IMR-90 (cell line): ENCODE data around the gene NDRG2. TPM values are rescaled to one million over a fixed set of nuclear protein-coding genes. Genes with fewer than 3 reads are reported as not detected.
"Not testable (repeated sequence)": the region's sequence is repeated elsewhere in the genome, so short reads cannot be mapped to it uniquely, and the experiment has no call there.

Experiments
- ATAC-seq: fragments of 200-7000 bp; cut with Tn5 transposase; 2 replicates; pipeline ENCODE4 v1.9.1; 2020; ENCODE audit warnings: low read depth, mild to moderate bottlenecking, moderate library complexity
- BruUV-seq: library from RNA; stranded (reverse); fragments of 400-500 nt; replicated peaks from 2 replicates; lab custom pipeline; 2021; lab: Mats Ljungman, UMichigan
- CTCF ChIA-PET: fragments of 300-600 bp; formaldehyde crosslinking; extraction: SDS; loops from one replicate; lab custom pipeline; 2021; ENCODE audit warnings: antibody characterized with exemption; lab: Yijun Ruan, JAX
- POLR2A ChIA-PET: fragments of 300-600 bp; sonication (Branson Sonifier 250); formaldehyde crosslinking; loops from one replicate; lab custom pipeline; 2022; ENCODE audit warnings: antibody characterized with exemption; ENCODE audit not compliant: unreplicated experiment; lab: Charles Lee
- DNase-seq: peaks from one replicate; pipeline ENCODE4 v3.0.0; 2013
- H2AFZ ChIP-seq: replicated peaks from 2 replicates; pipeline ENCODE3; 2013; ENCODE audit warnings: low read length, mild to moderate bottlenecking; ENCODE audit not compliant: poor library complexity
- H2AK5ac ChIP-seq: 2 replicates; pipeline ENCODE4 v1.6.1; 2013; ENCODE audit warnings: low read depth, low read length, inconsistent platforms
- H2AK9ac ChIP-seq: replicated peaks from 2 replicates; pipeline ENCODE3; 2013; ENCODE audit warnings: mild to moderate bottlenecking, low read depth, low read length, moderate library complexity; ENCODE audit not compliant: poor library complexity
- H2BK120ac ChIP-seq: 2 replicates; pipeline ENCODE4 v1.6.1; 2013; ENCODE audit warnings: low read depth, low read length, inconsistent platforms
- H2BK15ac ChIP-seq: 3 replicates; pipeline ENCODE4 v1.6.1; 2013; ENCODE audit warnings: low read depth, low read length, inconsistent platforms
- H2BK20ac ChIP-seq: 2 replicates; pipeline ENCODE4 v1.6.1; 2013; ENCODE audit warnings: low read depth, mild to moderate bottlenecking, inconsistent platforms, low read length, moderate library complexity
- H2BK5ac ChIP-seq: 2 replicates; pipeline ENCODE4 v1.6.1; 2013; ENCODE audit warnings: mild to moderate bottlenecking, low read depth, low read length, inconsistent platforms; ENCODE audit not compliant: poor library complexity, severe bottlenecking
- H3K14ac ChIP-seq: replicated peaks from 2 replicates; pipeline ENCODE4 v1.6.1; 2013; ENCODE audit warnings: low read depth, low read length, inconsistent platforms
- H3K18ac ChIP-seq: 2 replicates; pipeline ENCODE4 v1.6.1; 2013; ENCODE audit warnings: low read depth, low read length, control low read depth
- H3K23ac ChIP-seq: 2 replicates; pipeline ENCODE4 v1.6.1; 2013; ENCODE audit warnings: low read depth, low read length, inconsistent platforms
- H3K27ac ChIP-seq: 2 replicates; pipeline ENCODE4 v1.5.1; 2013; ENCODE audit warnings: mild to moderate bottlenecking, control low read depth, low read length; ENCODE audit not compliant: insufficient read depth
- H3K27me3 ChIP-seq: 2 replicates; pipeline ENCODE4 v1.6.1; 2013; ENCODE audit warnings: low read length; ENCODE audit not compliant: control insufficient read depth, insufficient read depth
- H3K36me3 ChIP-seq: 2 replicates; pipeline ENCODE4 v1.6.1; 2013; ENCODE audit warnings: low read length, mixed read lengths; ENCODE audit not compliant: control insufficient read depth, insufficient read depth
- H3K4ac ChIP-seq: 2 replicates; pipeline ENCODE4 v1.6.1; 2013; ENCODE audit warnings: low read depth, low read length, inconsistent platforms
- H3K4me1 ChIP-seq: 2 replicates; pipeline ENCODE4 v1.6.1; 2013; ENCODE audit warnings: low read length, mixed read lengths; ENCODE audit not compliant: control insufficient read depth, insufficient read depth
- H3K4me2 ChIP-seq: 2 replicates; pipeline ENCODE4 v1.6.1; 2013; ENCODE audit warnings: low read depth, mild to moderate bottlenecking, control low read depth, low read length, moderate library complexity
- H3K4me3 ChIP-seq: 2 replicates; pipeline ENCODE4 v1.5.1; 2013; ENCODE audit warnings: low read depth, mild to moderate bottlenecking, control low read depth, low read length, moderate library complexity; ENCODE audit not compliant: insufficient read depth
- H3K56ac ChIP-seq: 2 replicates; pipeline ENCODE4 v1.6.1; 2013; ENCODE audit warnings: low read length, inconsistent platforms; ENCODE audit not compliant: insufficient read depth; ENCODE audit errors: extremely low read depth
- H3K79me1 ChIP-seq, 2 experiments: 2 replicates each; pipeline ENCODE4 v1.6.1; 2013; ENCODE audit warnings: low read length in 2 of 2, inconsistent platforms in 1 of 2, low read depth in 1 of 2
- H3K9ac ChIP-seq: 2 replicates; pipeline ENCODE4 v1.6.1; 2013; ENCODE audit warnings: low read depth, low read length, control low read depth
- H3K9me1 ChIP-seq: 2 replicates; pipeline ENCODE4 v1.6.1; 2013; ENCODE audit warnings: low read length, inconsistent platforms; ENCODE audit not compliant: insufficient read depth
- H3K9me3 ChIP-seq: 2 replicates; pipeline ENCODE4 v1.6.1; 2013; ENCODE audit warnings: low read length; ENCODE audit not compliant: control insufficient read depth, insufficient read depth
- H4K20me1 ChIP-seq: 2 replicates; pipeline ENCODE4 v1.6.1; 2013; ENCODE audit warnings: low read length, inconsistent platforms; ENCODE audit not compliant: insufficient read depth
- H4K5ac ChIP-seq: 2 replicates; pipeline ENCODE4 v1.6.1; 2013; ENCODE audit warnings: mild to moderate bottlenecking, low read depth, low read length, control low read depth
- H4K8ac ChIP-seq, 2 experiments: 2 replicates each; pipeline ENCODE4 v1.6.1; 2013; ENCODE audit warnings: low read depth in 2 of 2, low read length in 2 of 2, control low read depth in 1 of 2, inconsistent platforms in 1 of 2
- H4K91ac ChIP-seq: 2 replicates; pipeline ENCODE4 v1.6.1; 2013; ENCODE audit warnings: low read depth, low read length, inconsistent platforms; ENCODE audit not compliant: insufficient read depth
- WGBS, 2 experiments: methylation state at CpG; one replicate each; pipeline versions ENCODE4 v1.1.5 to v1.1.7; 2013; ENCODE audit warnings: missing lambda C conversion rate in 2 of 2; ENCODE audit not compliant: insufficient read length in 1 of 2; ENCODE audit errors: extremely low coverage in 2 of 2; 5-methylcytosine and 5-hydroxymethylcytosine counted together
- dilution Hi-C: fragments of 300-500 bp; cut with HindIII; formaldehyde crosslinking; loops from one replicate; pipeline ENCODE4 v1.14.3; 2018; ENCODE audit warnings: low sequenced_read_pairs; ENCODE audit not compliant: unreplicated experiment
- in situ Hi-C: fragments of 300-500 bp; cut with MboI; formaldehyde crosslinking; loops from 3 replicates; pipeline ENCODE4 v1.14.3; 2019; ENCODE audit warnings: low sequenced_read_pairs, inconsistent platforms, mixed read lengths
- intact Hi-C: fragments of 100-400 bp; cut with micrococcal nuclease; formaldehyde crosslinking; loops from 2 replicates; pipeline ENCODE4 v1.10.0; 2022
- polyA plus RNA-seq, 3 experiments: library from polyadenylated mRNA; depleted of rRNA; stranded (reverse); fragments of >200 nt; gene quantifications; 2 replicates each; pipeline ENCODE4 v1.2.3, GENCODE V29; 2012; ENCODE audit warnings: low replicate concordance in 1 of 3
- total RNA-seq: library from RNA; depleted of rRNA; stranded (reverse); fragments of >200 nt; gene quantifications from 2 replicates; pipeline ENCODE4 v1.2.3, GENCODE V29; 2012

NDRG2 gene
- total and polyA plus RNA-seq, 2 of the 4 experiments (the other 2 are of a cell fraction) = 0.36 to 1.5 TPM

DNA sequence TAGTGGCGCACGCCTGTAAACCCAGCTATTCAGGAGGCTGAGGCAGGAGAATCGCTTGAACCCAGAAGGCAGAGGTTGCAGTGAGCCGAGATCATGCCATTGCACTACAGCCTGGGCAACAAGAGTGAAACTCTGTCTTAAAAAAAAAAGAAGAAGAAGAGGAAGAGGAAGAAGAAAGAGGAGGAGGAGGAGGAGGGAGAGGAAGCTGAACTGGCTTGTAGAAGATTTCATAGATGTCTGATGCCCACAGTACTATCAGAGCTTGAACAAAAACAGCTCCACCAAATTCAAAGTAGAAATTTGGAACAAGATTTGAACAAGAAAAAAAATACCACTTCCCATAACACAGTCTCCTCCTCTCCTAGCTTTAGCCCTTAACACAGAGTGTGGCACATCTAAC is 39.2 kb downstream of the NDRG2 start:
- H2AK5ac ChIP-seq, H3K14ac ChIP-seq, H2BK15ac ChIP-seq, H3K9ac ChIP-seq, POLR2A ChIA-PET, dilution Hi-C loops, H3K56ac ChIP-seq, H4K91ac ChIP-seq, H2AFZ ChIP-seq, H3K18ac ChIP-seq, H3K4ac ChIP-seq, H3K27ac ChIP-seq, H2BK5ac ChIP-seq, H4K8ac ChIP-seq, ATAC-seq, BruUV-seq, H3K4me1 ChIP-seq, H4K5ac ChIP-seq, H3K23ac ChIP-seq, H3K4me3 ChIP-seq, CTCF ChIA-PET, H4K20me1 ChIP-seq, H3K36me3 ChIP-seq, H3K4me2 ChIP-seq, DNase-seq, H3K27me3 ChIP-seq, H3K9me3 ChIP-seq, H2AK9ac ChIP-seq, H2BK20ac ChIP-seq, intact Hi-C loops, H2BK120ac ChIP-seq: not testable (repeated sequence)
- H3K9me1 ChIP-seq = peaks cover 16% of the 10 kb centered on the region
- in situ Hi-C loops = loop anchor here (25.0 kb wide), 1 partner anchor 648 kb away; the partner anchor contains the start of genes CCNB1IP1 and PARP2
- 100% methylated on average over 1 of the region's 4 CpGs; no CpG with 5 or more reads in 1 of the 2 experiments for WGBS, 2 experiments
- H3K79me1 ChIP-seq = peaks cover 6 to 12% of the 10 kb centered on the region in 2 experiments; a peak in 3 of 4 replicates
